GM12892 (cell line): Measurements from ENCODE around the gene SPAG8.

Experiments used
- POLR2A ChIP-seq: IDR thresholded peaks from 2 replicates; pipeline ENCODE4 v1.6.1; 2011; ENCODE audit warnings: low read depth, low read length, control low read depth
- TAF1 ChIP-seq: IDR thresholded peaks from 2 replicates; pipeline ENCODE4 v1.6.1; 2011; ENCODE audit warnings: low read depth, mild to moderate bottlenecking, control low read depth, low read length, borderline replicate concordance

DNA sequence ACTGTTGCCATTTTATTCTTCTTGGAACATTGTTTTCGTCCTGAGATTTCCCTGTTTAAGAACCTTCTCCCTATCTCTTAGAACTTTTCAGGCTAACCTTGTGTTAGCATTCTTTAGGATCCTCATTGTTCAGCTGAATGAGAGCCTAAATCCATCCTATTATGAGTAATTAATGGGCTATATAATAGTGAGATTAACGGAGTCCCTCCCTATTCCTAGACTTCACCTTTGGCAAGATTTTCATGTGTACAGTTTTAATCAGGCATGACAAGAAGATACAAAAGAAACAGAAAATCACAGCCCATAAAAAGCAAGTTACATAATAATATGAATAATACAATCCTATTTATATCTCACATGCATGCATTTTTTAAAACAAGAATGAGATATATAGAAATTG is 48.9 kb downstream of the SPAG8 start:
- TF ChIP-seq POLR2A (no peak), TAF1 (no peak)
